ENCODE measurements around the gene TMCC2. TPM values are rescaled to one million over a fixed set of nuclear protein-coding genes. Genes with fewer than 3 reads are reported as not detected.

Gene TMCC2
- total RNA-seq, 1 experiment from 2014 or later = 2.7 TPM

- ATAC-seq (peak; percentile 70), DNase-seq (ENCODE audit: low read depth, low spot score) (peak; percentile 46)
- Histone ChIP-seq H4K20me1 (ENCODE audit: insufficient read depth) (no peaks in the 10 kb centered on the region), H3K27me3 (ENCODE audit: insufficient read depth, low read length) (no peaks in the 10 kb centered on the region), H3K9me2 (ENCODE audit: insufficient read depth) (no peaks in the 10 kb centered on the region), H3K27ac (ENCODE audit: low read depth, low read length) (peak overlapping the region; percentile 11; the same call in 1 of the 2 replicates), H3K4me1 (ENCODE audit: control insufficient read depth in 1 of 2, insufficient read depth in 2 of 2, low read length in 2 of 2) (peaks cover 22 to 57% of the 10 kb centered on the region in 2 experiments), H3K9me3 (ENCODE audit: control insufficient read depth in 1 of 2, insufficient read depth in 1 of 2, low read depth in 1 of 2, low read length in 2 of 2) (no peaks in the 10 kb centered on the region), H3K4me3 (replicated peaks in 1 of 2; ENCODE audit: low read depth in 1 of 2, low read length in 2 of 2) (peak overlapping the region in 1 of 2 experiments; percentile 21; a peak in 2 of 4 replicates), H3K36me3 (ENCODE audit: control insufficient read depth in 1 of 2, insufficient read depth in 2 of 2, low read length in 2 of 2) (no peaks in the 10 kb centered on the region), H3K79me2 (ENCODE audit: insufficient read depth, low read length) (no peaks in the 10 kb centered on the region), H2AFZ (ENCODE audit: low read depth, low read length, poor library complexity, severe bottlenecking) (no peak overlapping the region), H3K9ac (ENCODE audit: low read length) (peak overlapping the region; percentile 16; the same call in 1 of the 2 replicates), H3K4me2 (ENCODE audit: low read length) (peak overlapping the region; percentile 73)
- POLR2A ChIA-PET = interaction anchor here (0.8 to 1.5 kb wide), 6 partner anchors 12 to 54 kb away, joined by 3 to 6 read pairs (median 4); partner anchors contain the start of gene NUAK2
- BruUV-seq (replicated peaks) = no TSS peak
- intact Hi-C loops (cut with micrococcal nuclease) = loop anchor here (10.0 kb wide), 2 partner anchors 254 to 364 kb away; partner anchors contain the start of gene ELK4
- RAD21 ChIA-PET (ENCODE audit: low non-redundant PET in 1 of 2, low total read pairs in 2 of 2, uncharacterized antibody in 2 of 2, unreplicated experiment in 2 of 2) = interaction anchor here (0.7 to 3.1 kb wide), 6 partner anchors 9 to 83 kb away, joined by 3 to 24 read pairs (median 4); no protein-coding TSS in a partner anchor
- no peak for TF ChIP-seq RAD21 (IDR thresholded peaks at IDR 0.05; ENCODE audit: low read depth)
- TF ChIP-seq YY1 (IDR thresholded peaks at IDR 0.05; ENCODE audit: extremely low read depth, insufficient replicate concordance, low read depth, low read length) = no peak
- TF ChIP-seq POLR2AphosphoS5 (IDR thresholded peaks at IDR 0.05; ENCODE audit: low read depth, low read length) = no peak
- TF ChIP-seq CBX3 (IDR thresholded peaks at IDR 0.05; ENCODE audit: low read depth) = no peak
- no peak; the same call in 1 of the 2 replicates for TF ChIP-seq FOSL1 (IDR thresholded peaks at IDR 0.05; ENCODE audit: low read depth)
- TF ChIP-seq REST (IDR thresholded peaks at IDR 0.05; ENCODE audit: low read depth) = no peak
- no peak for TF ChIP-seq ZNF274 (IDR thresholded peaks at IDR 0.05; ENCODE audit: low read depth, low read length)
- no peak for TF ChIP-seq EZH2 (IDR thresholded peaks at IDR 0.05)
- no peak for TF ChIP-seq ZFX (IDR thresholded peaks at IDR 0.05)
- no peak for TF ChIP-seq EGR1 (IDR thresholded peaks at IDR 0.05; ENCODE audit: low read depth)
- TF ChIP-seq ATF3 (IDR thresholded peaks at IDR 0.05) = no peak
- TF ChIP-seq EZH2phosphoT487 (IDR thresholded peaks at IDR 0.05; ENCODE audit: borderline replicate concordance) = no peak
- no peak; the same call in none of the 2 replicates for TF ChIP-seq MAX (IDR thresholded peaks at IDR 0.05)
- no peak for TF ChIP-seq SIN3A (IDR thresholded peaks at IDR 0.05; ENCODE audit: low read depth)
- CTCF ChIA-PET = interaction anchor here (0.8 to 9.3 kb wide), 19 partner anchors 9 to 281 kb away, joined by 3 to 397 read pairs (median 5); partner anchors contain the start of gene NUAK2
Measured at GRCh38 chr1:205270764-205271163, 43.0 kb downstream of the TMCC2 start.
